Measurements from ENCODE around the gene TEAD2. TPM values are rescaled to one million over a fixed set of nuclear protein-coding genes. Genes with fewer than 3 reads are reported as not detected.

Gene TEAD2
- total and polyA plus RNA-seq, 12 donors, result 5.4 to 42.8 (median 27.4) TPM

GRCh38 chr19:49400029-49400428 lies 37.8 kb upstream of the TEAD2 start:
- no peak overlapping the region for H3K27ac ChIP-seq

GRCh38 chr19:49398931-49399330 lies 36.7 kb upstream of the TEAD2 start:
- 73 to 93% (median 79%) methylated on average over 4 to 6 of the region's 6 CpGs for WGBS, 4 donors
- TF ChIP-seq, protein P1, sequence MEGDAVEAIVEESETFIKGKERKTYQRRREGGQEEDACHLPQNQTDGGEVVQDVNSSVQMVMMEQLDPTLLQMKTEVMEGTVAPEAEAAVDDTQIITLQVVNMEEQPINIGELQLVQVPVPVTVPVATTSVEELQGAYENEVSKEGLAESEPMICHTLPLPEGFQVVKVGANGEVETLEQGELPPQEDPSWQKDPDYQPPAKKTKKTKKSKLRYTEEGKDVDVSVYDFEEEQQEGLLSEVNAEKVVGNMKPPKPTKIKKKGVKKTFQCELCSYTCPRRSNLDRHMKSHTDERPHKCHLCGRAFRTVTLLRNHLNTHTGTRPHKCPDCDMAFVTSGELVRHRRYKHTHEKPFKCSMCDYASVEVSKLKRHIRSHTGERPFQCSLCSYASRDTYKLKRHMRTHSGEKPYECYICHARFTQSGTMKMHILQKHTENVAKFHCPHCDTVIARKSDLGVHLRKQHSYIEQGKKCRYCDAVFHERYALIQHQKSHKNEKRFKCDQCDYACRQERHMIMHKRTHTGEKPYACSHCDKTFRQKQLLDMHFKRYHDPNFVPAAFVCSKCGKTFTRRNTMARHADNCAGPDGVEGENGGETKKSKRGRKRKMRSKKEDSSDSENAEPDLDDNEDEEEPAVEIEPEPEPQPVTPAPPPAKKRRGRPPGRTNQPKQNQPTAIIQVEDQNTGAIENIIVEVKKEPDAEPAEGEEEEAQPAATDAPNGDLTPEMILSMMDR (IDR thresholded peaks at IDR 0.05), result no peak
- TF ChIP-seq POLR2A (IDR thresholded peaks at IDR 0.05), result no peak
- no peak overlapping the region for H3K4me3 ChIP-seq
- H3K9me3 ChIP-seq (replicated peaks in 1 of 3), result no peaks in the 10 kb centered on the region
- no peaks in the 10 kb centered on the region for H3K36me3 ChIP-seq (replicated peaks in 1 of 2)
- H3K27me3 ChIP-seq, result peaks cover 2% of the 10 kb centered on the region
- DNase-seq, result no peak
- H3K27ac ChIP-seq, result no peak overlapping the region
- no peaks in the 10 kb centered on the region for H3K4me1 ChIP-seq (replicated peaks in 1 of 2)
- intact Hi-C loops (cut with DNase I), result no loop called here

More at GRCh38 chr19:49400029-49400428, 37.8 kb upstream of the TEAD2 start:
- H3K4me1 ChIP-seq (replicated peaks in 1 of 2), result no peaks in the 10 kb centered on the region
- DNase-seq, result peak in 1 of 7 donors; percentile 9
- no peak overlapping the region for H3K4me3 ChIP-seq
- peaks cover 1% of the 10 kb centered on the region for H3K27me3 ChIP-seq
- TF ChIP-seq, protein P1 (IDR thresholded peaks at IDR 0.05), result no peak
- no peak for TF ChIP-seq POLR2A (IDR thresholded peaks at IDR 0.05)
- WGBS, 4 donors, result 74 to 85% (median 80%) methylated on average over 6 of the region's 6 CpGs
- H3K9me3 ChIP-seq (replicated peaks in 1 of 3), result no peaks in the 10 kb centered on the region
- intact Hi-C loops (cut with DNase I), result no loop called here
- no peaks in the 10 kb centered on the region for H3K36me3 ChIP-seq (replicated peaks in 1 of 2)

GRCh38 chr19:49398001-49398615 lies 35.9 kb upstream of the TEAD2 start:
- H3K27me3 ChIP-seq, result peaks cover 2% of the 10 kb centered on the region
- H3K4me3 ChIP-seq, result no peak overlapping the region
- no peak for DNase-seq
- H3K36me3 ChIP-seq (replicated peaks in 1 of 2), result no peaks in the 10 kb centered on the region
- no peaks in the 10 kb centered on the region for H3K4me1 ChIP-seq (replicated peaks in 1 of 2)
- no peak overlapping the region for H3K27ac ChIP-seq
- TF ChIP-seq, protein P1 (IDR thresholded peaks at IDR 0.05), result no peak
- no peak for TF ChIP-seq POLR2A (IDR thresholded peaks at IDR 0.05)
- H3K9me3 ChIP-seq (replicated peaks in 1 of 3), result no peaks in the 10 kb centered on the region
- intact Hi-C loops (cut with DNase I), result no loop called here
- WGBS, 4 donors, result 65 to 89% (median 77%) methylated on average over 9 to 11 of the region's 11 CpGs

DNA sequence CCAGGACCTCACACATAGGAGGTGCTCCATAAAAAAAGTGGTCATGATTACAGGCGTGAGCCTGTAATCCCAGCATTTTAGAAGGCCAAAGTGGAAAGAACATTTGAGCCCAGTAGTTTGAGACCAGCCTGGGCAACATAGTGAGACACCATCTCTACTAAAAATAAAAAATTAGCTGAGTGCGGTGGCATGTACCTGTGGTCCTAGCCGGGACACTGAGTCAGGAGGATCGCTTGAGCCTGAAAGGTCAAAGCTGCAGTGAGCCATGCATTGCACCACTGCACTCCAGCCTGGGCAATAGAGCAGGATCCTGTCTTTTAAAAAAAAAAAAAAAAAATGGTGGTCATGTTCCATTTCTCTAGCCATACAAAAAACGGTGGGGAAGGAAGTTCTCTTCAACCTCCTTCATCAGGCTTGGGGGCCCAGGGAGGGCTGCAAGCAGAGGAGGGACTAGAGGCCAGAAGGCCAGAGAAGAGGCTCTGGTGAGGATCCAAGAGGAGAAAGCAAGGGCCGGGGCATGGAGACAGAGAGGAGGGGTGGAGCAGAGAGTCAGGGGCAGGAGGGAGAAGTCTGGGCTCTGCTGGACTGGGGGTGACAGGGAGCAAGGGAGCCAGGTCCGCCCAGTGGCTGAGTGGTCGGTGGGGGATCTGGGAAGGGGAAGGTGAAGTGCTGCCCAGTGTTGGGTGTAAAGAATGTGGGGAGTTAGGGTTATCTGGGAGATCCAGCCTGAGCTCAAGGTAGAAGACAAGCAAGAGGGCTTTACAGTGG lies 34.7 kb upstream of the TEAD2 start:
- 71 to 78% (median 77%) methylated on average over 8 of the region's 8 CpGs for WGBS, 4 donors

More for the DNA sequence above, 34.7 kb upstream of the TEAD2 start:
- no peak for DNase-seq
- H3K27me3 ChIP-seq, result peaks cover 2% of the 10 kb centered on the region
- H3K4me3 ChIP-seq, result no peak overlapping the region
- no peak for TF ChIP-seq POLR2A (IDR thresholded peaks at IDR 0.05)
- TF ChIP-seq, protein P1 (IDR thresholded peaks at IDR 0.05), result no peak
- no peaks in the 10 kb centered on the region for H3K9me3 ChIP-seq (replicated peaks in 1 of 3)
- no peak overlapping the region for H3K27ac ChIP-seq
- H3K4me1 ChIP-seq (replicated peaks in 1 of 2), result no peaks in the 10 kb centered on the region
- H3K36me3 ChIP-seq (replicated peaks in 1 of 2), result no peaks in the 10 kb centered on the region
- intact Hi-C loops (cut with DNase I), result no loop called here

Data from adrenal gland (tissue), 12 donors.